ENCODE data around the gene ZXDC. TPM values are rescaled to one million over a fixed set of nuclear protein-coding genes. Genes with fewer than 3 reads are reported as not detected.
A peak's percentile ranks its signal among the peaks of the same experiment; 100 is the strongest.

The ZXDC gene, protein sequence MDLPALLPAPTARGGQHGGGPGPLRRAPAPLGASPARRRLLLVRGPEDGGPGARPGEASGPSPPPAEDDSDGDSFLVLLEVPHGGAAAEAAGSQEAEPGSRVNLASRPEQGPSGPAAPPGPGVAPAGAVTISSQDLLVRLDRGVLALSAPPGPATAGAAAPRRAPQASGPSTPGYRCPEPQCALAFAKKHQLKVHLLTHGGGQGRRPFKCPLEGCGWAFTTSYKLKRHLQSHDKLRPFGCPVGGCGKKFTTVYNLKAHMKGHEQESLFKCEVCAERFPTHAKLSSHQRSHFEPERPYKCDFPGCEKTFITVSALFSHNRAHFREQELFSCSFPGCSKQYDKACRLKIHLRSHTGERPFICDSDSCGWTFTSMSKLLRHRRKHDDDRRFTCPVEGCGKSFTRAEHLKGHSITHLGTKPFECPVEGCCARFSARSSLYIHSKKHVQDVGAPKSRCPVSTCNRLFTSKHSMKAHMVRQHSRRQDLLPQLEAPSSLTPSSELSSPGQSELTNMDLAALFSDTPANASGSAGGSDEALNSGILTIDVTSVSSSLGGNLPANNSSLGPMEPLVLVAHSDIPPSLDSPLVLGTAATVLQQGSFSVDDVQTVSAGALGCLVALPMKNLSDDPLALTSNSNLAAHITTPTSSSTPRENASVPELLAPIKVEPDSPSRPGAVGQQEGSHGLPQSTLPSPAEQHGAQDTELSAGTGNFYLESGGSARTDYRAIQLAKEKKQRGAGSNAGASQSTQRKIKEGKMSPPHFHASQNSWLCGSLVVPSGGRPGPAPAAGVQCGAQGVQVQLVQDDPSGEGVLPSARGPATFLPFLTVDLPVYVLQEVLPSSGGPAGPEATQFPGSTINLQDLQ
- total RNA-seq: 10 to 100 TPM; 37.5 to 62.0 (median 52.3) TPM

DNA sequence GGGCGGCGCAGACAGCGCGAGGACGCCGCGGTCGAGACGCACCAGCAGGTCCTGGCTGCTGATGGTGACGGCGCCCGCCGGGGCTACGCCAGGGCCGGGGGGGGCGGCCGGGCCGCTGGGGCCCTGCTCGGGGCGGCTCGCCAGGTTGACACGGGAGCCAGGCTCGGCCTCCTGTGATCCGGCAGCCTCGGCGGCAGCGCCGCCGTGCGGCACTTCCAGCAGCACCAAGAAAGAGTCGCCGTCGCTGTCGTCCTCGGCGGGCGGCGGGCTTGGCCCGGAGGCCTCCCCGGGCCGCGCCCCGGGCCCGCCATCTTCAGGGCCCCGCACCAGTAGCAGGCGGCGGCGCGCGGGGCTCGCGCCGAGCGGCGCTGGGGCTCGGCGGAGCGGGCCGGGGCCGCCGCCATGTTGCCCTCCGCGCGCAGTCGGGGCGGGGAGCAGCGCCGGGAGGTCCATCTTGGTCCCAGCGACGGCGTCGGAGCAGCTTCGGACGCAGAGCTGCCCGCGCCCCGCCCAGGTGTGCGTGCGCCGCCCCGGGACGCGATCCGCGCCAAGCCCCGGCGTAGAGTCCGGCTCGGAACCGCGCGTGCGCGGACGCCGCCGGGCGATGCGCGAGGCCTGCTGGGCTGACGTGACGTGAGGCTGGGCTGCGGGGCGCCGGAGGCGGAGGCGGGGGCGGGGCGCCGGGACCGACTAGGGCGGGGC lies at the start of gene ZXDC:
Gene ZXDC, minus strand, starts transcription at position 479 of the 702 bp plus-strand sequence. Its CDS starts 26 bp downstream, at position 453.
- H3K4me3 ChIP-seq (ENCODE audit: low read depth, poor library complexity, severe bottlenecking): peak within 1 kb of the TSS; percentile 63
- WGBS, 2 donors: 0 to 4% methylated on average over 19 to 68 of the region's 112 CpGs
- TF ChIP-seq CTCF (IDR thresholded peaks at IDR 0.05): no peak
- TF ChIP-seq POLR2A (IDR thresholded peaks at IDR 0.05): peak in 1 of 2 donors; percentile 43
- peak; percentile 89 to 98 for DNase-seq (ENCODE audit: low spot score in 2 of 2)
- intact Hi-C loops (cut with DNase I; ENCODE audit: low total_unique reads): no loop called here

- intact Hi-C loops (cut with DNase I; ENCODE audit: low total_unique reads): loop anchor here (10.0 kb wide), 1 partner anchor 1020 kb away; no protein-coding TSS in a partner anchor
- no peak for DNase-seq (ENCODE audit: low spot score in 2 of 2)
- no peak for TF ChIP-seq CTCF (IDR thresholded peaks at IDR 0.05)
- TF ChIP-seq POLR2A (IDR thresholded peaks at IDR 0.05): no peak
- no peak overlapping the region for H3K4me3 ChIP-seq (ENCODE audit: low read depth, poor library complexity, severe bottlenecking)
- WGBS, 2 donors: 71 to 83% methylated on average over 9 to 11 of the region's 12 CpGs
These were observed 49.6 kb upstream of the ZXDC start for GRCh38 chr3:126525091-126525852.

DNA sequence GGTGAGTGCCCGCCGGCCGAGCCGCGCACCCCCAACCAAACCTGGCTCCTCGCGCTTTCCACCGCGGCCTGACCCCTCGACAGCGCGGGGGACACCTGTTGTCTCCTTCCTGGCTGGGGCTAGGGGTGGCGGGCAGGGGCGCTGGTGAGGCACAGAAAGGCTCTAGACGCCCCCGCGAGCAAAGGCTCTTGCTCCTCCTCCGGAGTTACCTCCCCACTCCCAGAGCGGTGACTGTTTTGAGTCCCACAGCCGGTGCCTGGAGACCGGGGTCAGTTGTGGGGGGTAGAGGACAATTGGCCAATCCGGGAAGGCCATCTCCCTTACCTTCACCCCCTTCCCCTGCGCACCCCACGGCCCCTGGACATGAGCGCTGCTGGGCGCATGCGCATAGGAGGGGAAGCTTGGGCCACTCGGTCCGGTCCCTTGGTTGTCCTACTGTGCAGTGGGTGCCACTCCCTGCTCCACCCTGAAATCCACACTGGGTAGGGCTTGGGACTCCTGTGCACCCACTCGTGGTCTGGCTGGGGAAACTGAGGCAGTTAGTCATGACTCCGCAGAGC lies 48.8 kb upstream of the ZXDC start:
- TF ChIP-seq POLR2A (IDR thresholded peaks at IDR 0.05) (no peak), CTCF (IDR thresholded peaks at IDR 0.05) (no peak)
- intact Hi-C loops (cut with DNase I; ENCODE audit: low total_unique reads): loop anchor here (10.0 kb wide), 1 partner anchor 1020 kb away; no protein-coding TSS in a partner anchor
- DNase-seq (ENCODE audit: low spot score in 2 of 2): no peak
- 8 to 20% methylated on average over 12 to 21 of the region's 31 CpGs for WGBS, 2 donors
- no peak overlapping the region for H3K4me3 ChIP-seq (ENCODE audit: low read depth, poor library complexity, severe bottlenecking)

DNA sequence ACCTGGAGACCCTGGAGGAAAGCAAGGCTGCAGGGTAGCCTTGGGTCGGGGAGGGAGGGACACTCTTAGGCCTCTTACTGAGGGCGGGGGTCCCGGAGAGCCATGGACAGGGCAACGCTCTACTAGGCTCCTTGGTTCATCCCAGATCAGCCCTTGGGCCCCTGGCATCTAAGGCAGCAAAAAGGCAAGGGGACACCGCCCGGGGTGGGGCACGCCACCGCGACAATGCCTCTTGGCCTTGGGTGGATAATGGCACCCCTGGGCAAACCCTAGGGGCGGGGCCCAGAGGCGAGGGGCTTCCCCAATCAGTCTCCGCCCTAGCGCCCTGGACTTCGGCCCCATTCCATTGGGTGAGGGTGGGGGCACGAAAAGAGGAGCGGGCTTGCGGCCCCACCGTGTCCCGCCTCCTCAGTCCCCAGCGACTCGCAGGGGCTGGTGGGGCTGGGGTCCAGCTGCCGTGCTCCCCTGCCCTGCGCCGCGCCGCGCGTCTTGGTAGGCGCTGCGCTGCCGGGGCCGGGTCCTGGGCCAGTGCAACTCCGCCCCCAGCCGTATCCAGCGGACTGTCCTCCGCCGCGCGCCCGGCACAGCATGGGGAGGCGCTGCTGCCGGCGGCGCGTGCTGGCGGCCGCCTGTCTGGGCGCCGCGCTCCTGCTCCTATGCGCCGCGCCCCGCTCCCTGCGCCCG lies 48.2 kb upstream of the ZXDC start, which contains the start of gene CHST13:
Gene CHST13, plus strand, starts transcription at position 411 of the 684 bp plus-strand sequence. Its CDS starts 178 bp downstream, at position 589.
- no peak for DNase-seq (ENCODE audit: low spot score in 2 of 2)
- no peak within 1 kb of the TSS for H3K4me3 ChIP-seq (ENCODE audit: low read depth, poor library complexity, severe bottlenecking)
- WGBS, 2 donors: 3 to 24% methylated on average over 10 to 33 of the region's 56 CpGs
- intact Hi-C loops (cut with DNase I; ENCODE audit: low total_unique reads): loop anchor here (10.0 kb wide), 1 partner anchor 1021 kb away; no protein-coding TSS in a partner anchor
- TF ChIP-seq CTCF (IDR thresholded peaks at IDR 0.05) (no peak), POLR2A (IDR thresholded peaks at IDR 0.05) (no peak)

Measured in lower leg skin (tissue), 4 donors.